Stimulated activated CD8-positive, alpha-beta memory T cell treated with anti-CD3 and anti-CD28 coated beads, Interleukin-4, amount 100 ng/mL, for 24 hours (primary cell): ENCODE measurements around the gene UBL3.

Source experiments
- DNase-seq: peaks from one replicate; pipeline ENCODE4 v3.0.0-alpha.2; 2020; ENCODE audit warnings: low read depth

The UBL3 gene

GRCh38 chr13:29856426-29856825, 6.0 kb upstream of the UBL3 start:
- DNase-seq, result no peak

- no peak for DNase-seq
Observed at GRCh38 chr13:29855784-29856183, 5.4 kb upstream of the UBL3 start.

DNA sequence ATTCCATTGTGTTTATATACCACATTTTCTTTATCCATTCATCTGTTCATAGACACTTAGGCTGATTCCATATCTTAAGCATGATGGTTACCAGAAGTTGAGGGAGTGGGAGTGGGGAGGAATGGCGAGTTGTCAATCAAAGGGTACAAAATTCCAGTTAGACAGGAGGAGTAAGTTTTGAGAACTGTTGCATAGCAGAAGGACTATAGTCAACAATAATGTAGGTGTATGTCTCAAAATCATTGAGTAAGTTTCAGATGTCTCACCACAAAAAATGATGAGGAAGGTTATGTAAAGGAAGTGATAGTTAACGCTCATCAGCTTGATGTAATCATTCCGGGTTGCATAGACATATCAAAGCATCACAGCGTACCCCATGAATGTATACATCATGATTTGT, 4.6 kb upstream of the UBL3 start:
- no peak for DNase-seq

DNA sequence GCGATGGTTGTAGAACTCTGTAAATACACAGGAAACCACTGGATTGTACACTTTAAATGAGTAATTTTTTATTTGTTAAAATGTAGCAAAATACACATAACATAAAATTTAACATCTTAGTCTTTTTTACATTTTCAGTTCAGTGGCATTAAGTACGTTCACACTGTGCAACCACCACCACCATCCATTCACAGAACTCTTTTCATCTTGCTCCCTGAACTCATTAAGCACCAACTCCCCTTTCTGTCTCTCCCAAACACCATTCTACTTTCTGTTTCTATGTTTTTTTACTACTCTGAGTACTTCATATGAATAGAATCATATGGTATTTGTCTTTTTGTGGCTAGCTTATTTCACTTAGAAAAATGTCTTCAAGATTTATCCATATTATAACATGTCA, 2.7 kb upstream of the UBL3 start:
- no peak for DNase-seq

DNA sequence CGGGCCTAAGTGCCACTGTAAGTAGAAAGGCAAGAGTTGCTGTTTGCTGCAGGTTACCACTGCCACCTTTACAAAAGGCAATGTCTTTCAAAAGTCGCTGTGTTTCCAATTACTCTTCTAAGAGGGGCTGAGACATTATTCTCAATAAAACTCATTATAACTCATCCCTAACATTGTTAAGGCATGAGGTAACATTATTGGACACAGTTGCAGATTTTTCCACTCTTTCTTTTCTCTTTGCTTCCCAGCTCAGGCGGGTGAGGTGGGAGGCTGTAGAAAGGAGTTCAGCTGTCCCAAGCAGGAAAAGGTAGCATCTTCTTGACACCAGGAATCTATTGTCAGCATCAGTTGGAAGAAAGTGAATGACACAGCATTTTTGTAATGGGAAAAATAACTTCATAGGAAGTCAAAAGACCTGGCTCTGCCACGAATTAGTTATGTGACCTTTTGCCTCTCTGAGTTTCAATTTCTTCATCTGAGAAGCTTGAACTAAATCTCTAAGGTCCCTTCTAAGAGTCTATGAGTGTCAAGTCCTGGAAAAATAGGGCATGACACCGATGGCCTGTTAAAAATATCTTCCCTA, 2.1 kb upstream of the UBL3 start:
- no peak for DNase-seq

GRCh38 chr13:29849731-29850212, 645 bp downstream of the UBL3 start:
- DNase-seq, result no peak

- DNase-seq, result no peak
Observed at GRCh38 chr13:29849071-29849631, 1.3 kb downstream of the UBL3 start.

DNA sequence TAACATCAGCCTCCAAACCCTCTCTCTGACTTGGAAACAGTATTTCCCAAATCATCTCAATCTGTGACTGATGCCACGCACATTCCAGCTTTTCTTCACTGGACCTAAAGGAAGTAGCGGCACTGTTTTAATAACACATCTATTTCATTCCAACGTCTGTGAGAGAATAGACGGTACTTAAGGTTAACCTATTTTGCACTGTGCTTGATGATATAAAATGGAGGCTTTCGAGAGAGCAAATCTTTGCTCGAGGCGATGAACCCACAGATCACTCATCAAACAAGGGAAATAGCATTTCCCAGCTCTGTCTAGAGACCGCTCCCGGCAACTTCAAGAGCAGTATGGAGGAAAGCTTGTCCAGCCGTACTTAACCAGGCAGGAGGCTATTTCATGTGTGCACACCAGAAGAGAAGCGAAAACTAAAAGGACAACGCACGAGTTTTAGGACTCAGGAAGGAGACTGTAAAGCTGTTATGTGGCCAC, 2.9 kb downstream of the UBL3 start:
- no peak for DNase-seq

- no peak for DNase-seq
Observed at GRCh38 chr13:29846475-29847256, 3.8 kb downstream of the UBL3 start.

DNA sequence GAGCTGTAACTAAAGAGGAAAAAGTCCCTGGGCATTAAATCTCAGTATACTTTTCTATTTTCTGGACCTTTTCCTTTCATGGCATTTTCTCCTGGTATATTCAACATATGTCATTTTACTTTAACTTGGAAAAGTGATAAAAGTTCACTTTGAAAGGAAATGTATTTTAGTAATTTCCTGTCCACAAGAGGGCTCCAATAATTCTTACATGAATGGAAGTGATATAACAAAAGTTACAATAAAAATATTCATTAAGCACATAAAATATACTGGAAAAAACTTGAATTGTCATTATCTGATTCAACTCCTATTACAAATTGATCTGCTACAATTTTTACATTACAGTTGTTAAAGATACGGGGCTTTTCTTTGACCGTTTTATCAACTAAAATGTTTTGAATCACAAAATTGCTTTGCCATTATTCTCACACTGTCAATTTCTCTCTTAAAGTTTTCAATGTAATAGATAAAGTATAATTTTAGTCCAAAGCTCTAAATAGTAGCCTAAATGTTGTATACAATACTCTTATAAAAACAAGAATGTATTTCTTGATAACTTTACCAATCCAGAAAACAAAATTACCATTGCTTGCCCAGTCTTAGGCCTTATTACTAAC, 4.9 kb downstream of the UBL3 start:
- DNase-seq, result no peak

DNA sequence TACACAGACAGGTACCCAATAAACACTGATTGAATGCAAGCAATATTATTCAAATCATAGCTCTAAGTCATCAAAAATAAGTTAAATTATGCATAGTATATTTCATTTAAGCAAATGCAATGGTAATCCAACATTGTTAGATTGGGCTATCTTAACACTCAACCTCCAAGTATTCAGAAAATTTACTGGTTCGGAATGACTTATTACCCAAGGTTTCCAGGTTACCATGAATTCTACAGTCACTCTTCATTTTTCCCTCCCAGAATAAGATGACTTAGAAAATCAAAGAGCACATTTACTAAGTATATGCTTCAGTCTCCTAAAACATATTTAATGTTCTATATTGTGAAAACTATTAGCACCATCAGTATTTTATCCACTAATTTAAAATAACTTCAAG, 6.0 kb downstream of the UBL3 start:
- DNase-seq, result no peak

- DNase-seq, result no peak
Observed at GRCh38 chr13:29840585-29840984, 9.8 kb downstream of the UBL3 start.

- no peak for DNase-seq
Observed at GRCh38 chr13:29835280-29836061, 14.9 kb downstream of the UBL3 start.

- no peak for DNase-seq
Observed at GRCh38 chr13:29832761-29833298, 17.6 kb downstream of the UBL3 start.

GRCh38 chr13:29830000-29830399, 20.4 kb downstream of the UBL3 start:
- DNase-seq, result no peak

- DNase-seq, result no peak
Observed at GRCh38 chr13:29819143-29819542, 31.3 kb downstream of the UBL3 start.

DNA sequence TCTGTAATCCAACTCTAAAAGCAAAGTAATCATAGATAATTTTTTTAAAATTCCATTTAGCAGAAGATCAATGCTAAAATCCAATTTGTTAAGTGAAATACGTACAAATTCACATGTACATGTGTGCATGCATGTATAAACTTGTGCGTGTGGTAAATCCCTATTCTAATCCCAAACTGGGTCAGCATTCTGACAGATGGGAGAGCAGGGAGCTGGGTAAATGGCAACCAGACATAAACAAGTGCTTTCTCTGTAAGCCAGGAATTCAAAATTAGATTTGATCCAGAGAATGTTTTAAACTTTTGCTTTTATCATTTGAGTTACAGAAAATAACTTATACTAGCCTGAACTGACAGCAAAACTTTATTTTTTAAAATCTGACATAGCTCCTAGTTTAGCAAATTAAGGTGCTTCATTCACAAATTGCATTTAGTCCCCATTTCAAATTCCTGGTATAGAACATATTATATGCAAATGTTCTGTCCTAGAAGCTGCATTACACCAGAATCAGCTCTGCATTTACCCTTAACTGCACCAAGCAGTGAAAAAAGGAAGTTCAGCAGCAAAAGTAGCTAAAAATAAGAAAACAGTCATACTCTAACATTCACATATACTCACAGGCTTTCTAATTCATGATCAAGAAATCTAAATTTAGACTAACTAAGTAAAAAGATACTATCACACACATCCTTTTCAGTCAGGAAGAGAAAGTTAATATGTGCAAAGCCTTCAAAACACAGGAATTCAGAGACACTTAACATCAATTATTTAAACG, 32.6 kb downstream of the UBL3 start:
- DNase-seq, result no peak

DNA sequence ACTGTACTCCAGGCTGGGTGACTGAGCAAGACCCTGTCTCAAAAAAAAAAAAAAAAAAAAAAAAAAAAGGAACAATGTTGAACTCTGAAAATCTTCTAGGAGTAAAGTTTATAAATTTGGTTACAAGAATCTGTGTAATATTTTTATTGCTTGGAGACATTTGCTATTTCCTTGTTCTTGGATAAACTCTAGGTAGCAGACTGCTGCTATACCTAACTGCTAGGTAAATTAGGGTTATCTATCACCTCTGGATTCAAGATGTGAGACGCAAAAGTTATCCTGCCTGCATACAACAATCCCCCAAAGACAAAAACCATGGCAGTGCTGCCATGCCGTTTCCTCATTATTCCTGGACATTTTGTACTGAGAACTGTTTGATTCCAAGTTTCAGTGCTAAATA, 33.7 kb downstream of the UBL3 start:
- no peak for DNase-seq

DNA sequence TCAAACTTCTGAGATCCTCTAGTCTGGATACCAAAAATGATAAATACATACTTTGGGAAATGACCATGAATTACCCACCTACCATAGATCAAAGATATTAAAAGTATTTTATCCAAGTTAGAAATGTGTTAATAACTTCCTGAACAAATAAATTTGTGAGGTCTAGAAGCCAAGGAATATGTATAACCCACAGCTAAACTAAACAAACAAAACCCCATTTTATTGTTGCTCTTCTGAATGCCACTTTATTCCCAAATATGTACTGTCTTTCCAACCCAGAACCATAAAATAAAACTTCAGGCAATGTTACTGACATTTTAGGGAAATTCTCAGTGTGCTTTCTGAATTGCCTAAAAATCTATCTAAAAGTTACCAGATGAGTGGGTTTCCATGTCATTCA, 35.1 kb downstream of the UBL3 start:
- no peak for DNase-seq

GRCh38 chr13:29810898-29811297, 39.5 kb downstream of the UBL3 start:
- no peak for DNase-seq

DNA sequence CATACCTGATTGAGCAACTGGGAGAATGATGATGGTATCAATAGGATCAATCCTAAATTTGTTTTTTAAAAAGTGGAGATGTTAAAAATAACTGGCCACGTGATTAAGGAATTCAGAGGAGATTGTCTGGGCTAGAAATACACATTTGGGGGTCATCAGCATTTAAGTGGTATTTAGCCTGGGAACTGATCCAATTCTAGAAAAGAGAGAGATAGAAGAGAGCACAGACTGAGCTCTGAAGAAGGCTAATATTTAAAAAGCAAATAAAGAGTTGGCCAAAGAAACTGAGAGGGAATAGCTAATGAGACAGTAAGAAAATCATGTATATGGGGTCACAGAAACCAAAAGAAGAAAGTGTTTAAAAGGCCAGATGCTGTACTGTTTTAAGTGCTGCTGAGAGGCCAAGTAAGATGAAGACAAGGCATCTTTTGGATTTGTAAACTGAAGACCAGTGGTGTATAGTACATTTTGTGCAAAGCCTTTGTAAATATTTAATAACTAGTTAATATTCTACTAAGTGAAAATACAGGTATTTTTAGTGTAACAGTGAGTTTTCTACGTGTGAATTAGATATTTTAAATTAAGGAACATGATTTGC, 40.2 kb downstream of the UBL3 start:
- no peak for DNase-seq
